Mesothelial cell of epicardium (in vitro differentiated cells): ENCODE results near the gene SLC27A5. TPM values are rescaled to one million over a fixed set of nuclear protein-coding genes. Genes with fewer than 3 reads are reported as not detected.
"Not testable (repeated sequence)": the region's sequence is repeated elsewhere in the genome, so short reads cannot be mapped to it uniquely, and the experiment has no call there.

Experiments
- DNase-seq, 2 experiments: peaks; one replicate each; pipeline ENCODE4 v3.0.0; 2021; ENCODE audit warnings: low spot score in 2 of 2; ENCODE audit not compliant: unreplicated experiment in 2 of 2
- H3K27ac Mint-ChIP-seq: 2 replicates; pipeline ENCODE4 v1.8.0; 2021; ENCODE audit warnings: mixed read lengths
- H3K27me3 Mint-ChIP-seq: 2 replicates; pipeline ENCODE4 v1.8.0; 2021; ENCODE audit warnings: low read depth, mixed read lengths
- H3K36me3 Mint-ChIP-seq: 2 replicates; pipeline ENCODE4 v1.8.0; 2021; ENCODE audit warnings: mixed read lengths
- H3K4me1 Mint-ChIP-seq: 2 replicates; pipeline ENCODE4 v1.8.0; 2021; ENCODE audit warnings: mixed read lengths
- H3K4me3 Mint-ChIP-seq: 2 replicates; pipeline ENCODE4 v1.8.0; 2021; ENCODE audit warnings: mild to moderate bottlenecking, moderate library complexity, mixed read lengths
- H3K9me3 Mint-ChIP-seq: 2 replicates; pipeline ENCODE4 v1.8.0; 2021; ENCODE audit warnings: mixed read lengths
- CTCF ChIP-seq: fragments of 200-600 bp; sonication (generic); IDR thresholded peaks from one replicate; pipeline ENCODE4 v1.5.0; 2021; ENCODE audit warnings: antibody characterized with exemption; ENCODE audit not compliant: unreplicated experiment
- total RNA-seq: library from RNA; stranded (reverse); gene quantifications from 3 replicates; pipeline ENCODE4 v1.2.1, GENCODE V29; 2021

The SLC27A5 gene
- total RNA-seq, 1 donor from 2014 or later: 14.2 TPM

GRCh38 chr19:58475714-58476497 is 35.9 kb downstream of the SLC27A5 start, which contains the start of gene ZNF446:
TSS of gene ZNF446 (plus strand) at chr19:58476352. CDS start at chr19:58477219, 867 bp downstream.
- H3K4me3 Mint-ChIP-seq: peak within 1 kb of the TSS; percentile 93
- DNase-seq: peak; percentile 75 to 84
- TF ChIP-seq CTCF: no peak
- H3K27me3 Mint-ChIP-seq: no peaks in the 10 kb centered on the region
- no peaks in the 10 kb centered on the region for H3K9me3 Mint-ChIP-seq
- peaks cover 11% of the 10 kb centered on the region for H3K4me1 Mint-ChIP-seq
- H3K36me3 Mint-ChIP-seq: peaks cover 5% of the 10 kb centered on the region
- peak within 1 kb of the TSS; percentile 95 for H3K27ac Mint-ChIP-seq

GRCh38 chr19:58474997-58475713 is 36.6 kb downstream of the SLC27A5 start:
- peaks cover 11% of the 10 kb centered on the region for H3K4me1 Mint-ChIP-seq
- no peak for DNase-seq
- TF ChIP-seq CTCF: no peak
- H3K9me3 Mint-ChIP-seq: no peaks in the 10 kb centered on the region
- no peaks in the 10 kb centered on the region for H3K27me3 Mint-ChIP-seq
- peak overlapping the region; percentile 95 for H3K27ac Mint-ChIP-seq
- peaks cover 3% of the 10 kb centered on the region for H3K36me3 Mint-ChIP-seq
- H3K4me3 Mint-ChIP-seq: peak overlapping the region; percentile 93

- no peak for TF ChIP-seq CTCF
- no peak overlapping the region for H3K27ac Mint-ChIP-seq
- H3K36me3 Mint-ChIP-seq: peaks cover 3% of the 10 kb centered on the region
- H3K4me3 Mint-ChIP-seq: peak overlapping the region; percentile 46
- peaks cover 11% of the 10 kb centered on the region for H3K4me1 Mint-ChIP-seq
- no peaks in the 10 kb centered on the region for H3K9me3 Mint-ChIP-seq
- H3K27me3 Mint-ChIP-seq: no peaks in the 10 kb centered on the region
- no peak for DNase-seq
Observed at GRCh38 chr19:58474291-58474996, 37.3 kb downstream of the SLC27A5 start.

DNA sequence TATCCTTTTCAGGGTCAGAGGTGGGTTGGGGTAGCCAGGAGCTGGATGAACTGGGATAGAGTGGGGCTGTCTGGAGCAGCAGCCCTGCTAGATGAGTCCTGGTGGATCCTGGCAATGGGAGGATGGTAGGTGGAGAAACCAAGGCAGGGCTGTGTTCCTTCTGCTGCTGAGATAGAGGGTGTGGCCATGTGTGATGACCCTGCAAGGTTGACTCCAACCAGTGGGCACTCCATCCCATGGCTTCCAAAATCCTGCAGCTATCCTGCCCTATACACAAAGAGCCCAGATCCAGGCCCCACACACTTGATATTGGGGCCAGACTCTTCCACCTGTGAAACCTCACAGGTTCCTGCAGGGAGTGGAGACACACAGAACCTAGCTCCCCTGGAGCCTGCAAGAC is 38.0 kb downstream of the SLC27A5 start:
- Mint-ChIP-seq H3K4me3 (peak overlapping the region; percentile 46), H3K9me3 (no peaks in the 10 kb centered on the region), H3K27ac (no peak overlapping the region), H3K27me3 (no peaks in the 10 kb centered on the region), H3K4me1 (peaks cover 11% of the 10 kb centered on the region), H3K36me3 (no peaks in the 10 kb centered on the region)
- TF ChIP-seq CTCF: no peak
- no peak for DNase-seq

DNA sequence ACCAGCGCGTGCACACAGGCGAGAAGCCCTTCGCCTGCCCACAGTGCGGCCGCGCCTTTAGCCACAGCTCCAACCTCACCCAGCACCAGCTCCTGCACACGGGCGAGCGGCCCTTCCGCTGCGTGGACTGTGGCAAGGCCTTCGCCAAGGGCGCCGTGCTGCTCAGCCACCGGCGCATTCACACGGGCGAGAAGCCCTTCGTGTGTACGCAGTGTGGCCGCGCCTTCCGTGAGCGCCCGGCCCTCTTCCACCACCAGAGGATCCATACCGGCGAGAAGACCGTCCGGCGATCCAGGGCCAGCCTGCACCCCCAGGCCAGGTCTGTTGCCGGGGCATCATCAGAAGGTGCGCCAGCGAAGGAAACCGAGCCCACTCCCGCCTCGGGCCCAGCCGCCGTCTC is 40.1 kb downstream of the SLC27A5 start:
- H3K4me1 Mint-ChIP-seq: peaks cover 21% of the 10 kb centered on the region

DNA sequence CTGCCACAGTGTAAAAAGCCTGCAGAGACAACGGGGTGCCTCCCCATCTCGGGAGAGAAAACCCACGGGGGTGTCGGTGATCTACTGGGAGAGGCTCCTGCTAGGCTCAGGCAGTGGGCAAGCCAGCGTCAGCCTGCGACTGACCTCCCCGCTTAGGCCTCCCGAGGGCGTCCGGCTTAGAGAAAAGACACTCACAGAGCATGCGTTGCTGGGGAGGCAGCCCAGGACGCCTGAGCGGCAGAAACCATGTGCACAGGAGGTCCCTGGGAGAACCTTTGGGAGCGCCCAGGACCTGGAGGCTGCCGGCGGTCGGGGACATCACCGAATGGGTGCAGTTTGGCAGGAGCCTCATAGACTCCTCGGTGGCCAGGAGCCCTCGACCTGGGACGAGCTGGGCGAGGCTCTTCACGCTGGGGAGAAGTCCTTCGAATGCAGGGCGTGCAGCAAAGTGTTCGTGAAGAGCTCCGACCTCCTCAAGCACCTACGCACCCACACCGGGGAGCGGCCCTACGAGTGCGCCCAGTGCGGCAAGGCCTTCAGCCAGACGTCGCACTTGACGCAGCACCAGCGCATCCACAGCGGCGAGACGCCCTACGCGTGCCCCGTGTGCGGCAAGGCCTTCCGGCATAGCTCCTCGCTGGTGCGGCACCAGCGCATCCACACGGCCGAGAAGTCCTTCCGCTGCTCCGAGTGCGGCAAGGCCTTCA is 40.8 kb downstream of the SLC27A5 start:
- H3K4me1 Mint-ChIP-seq: peaks cover 20% of the 10 kb centered on the region
- not testable (repeated sequence) for H3K9me3 Mint-ChIP-seq, DNase-seq, H3K36me3 Mint-ChIP-seq, H3K4me3 Mint-ChIP-seq, H3K27me3 Mint-ChIP-seq, H3K27ac Mint-ChIP-seq

More for the DNA sequence above, 40.1 kb downstream of the SLC27A5 start:
- H3K36me3 Mint-ChIP-seq: no peaks in the 10 kb centered on the region
- no peak for DNase-seq
- H3K9me3 Mint-ChIP-seq: no peaks in the 10 kb centered on the region
- no peak overlapping the region for H3K4me3 Mint-ChIP-seq
- no peaks in the 10 kb centered on the region for H3K27me3 Mint-ChIP-seq
- TF ChIP-seq CTCF: no peak
- H3K27ac Mint-ChIP-seq: no peak overlapping the region
